Activated CD8-positive, alpha-beta memory T cell treated with anti-CD3 and anti-CD28 coated beads, Interleukin-2, amount 50 U/mL, for 1 hour (primary cell): ENCODE data around the gene CRTAC1.

Source experiments
- DNase-seq: peaks from one replicate; pipeline ENCODE4 v3.0.0-alpha.2; 2020; ENCODE audit errors: extremely low read depth

The CRTAC1 gene

GRCh38 chr10:98029149-98030092 lies 1.0 kb downstream of the CRTAC1 start:
- DNase-seq: no peak

- DNase-seq: peak; percentile 12
Observed at GRCh38 chr10:98028168-98028770, 2.2 kb downstream of the CRTAC1 start.

GRCh38 chr10:98023024-98023423 lies 7.4 kb downstream of the CRTAC1 start:
- DNase-seq: no peak

GRCh38 chr10:98020784-98021183 lies 9.6 kb downstream of the CRTAC1 start:
- DNase-seq: no peak

- DNase-seq: no peak
Observed at GRCh38 chr10:98020254-98020653, 10.2 kb downstream of the CRTAC1 start.

GRCh38 chr10:98019784-98020183 lies 10.6 kb downstream of the CRTAC1 start:
- DNase-seq: no peak

GRCh38 chr10:98016772-98017475 lies 13.5 kb downstream of the CRTAC1 start:
- DNase-seq: no peak

GRCh38 chr10:98013776-98014175 lies 16.6 kb downstream of the CRTAC1 start:
- no peak for DNase-seq

GRCh38 chr10:98013122-98013521 lies 17.3 kb downstream of the CRTAC1 start:
- no peak for DNase-seq

GRCh38 chr10:98012644-98013043 lies 17.8 kb downstream of the CRTAC1 start:
- DNase-seq: no peak

GRCh38 chr10:98010939-98011685 lies 19.3 kb downstream of the CRTAC1 start:
- DNase-seq: no peak

GRCh38 chr10:98006266-98006665 lies 24.2 kb downstream of the CRTAC1 start:
- DNase-seq: no peak

GRCh38 chr10:98001736-98002135 lies 28.7 kb downstream of the CRTAC1 start:
- DNase-seq: no peak

- no peak for DNase-seq
Observed at GRCh38 chr10:98000346-98000745, 30.1 kb downstream of the CRTAC1 start.

- DNase-seq: no peak
Observed at GRCh38 chr10:97999923-98000248, 30.5 kb downstream of the CRTAC1 start.

GRCh38 chr10:97999066-97999922 lies 31.1 kb downstream of the CRTAC1 start:
- DNase-seq: no peak

GRCh38 chr10:97991871-97992270 lies 38.5 kb downstream of the CRTAC1 start:
- DNase-seq: no peak

GRCh38 chr10:97981816-97982215 lies 48.6 kb downstream of the CRTAC1 start:
- DNase-seq: no peak

- DNase-seq: no peak
Observed at GRCh38 chr10:97977673-97978072, 52.7 kb downstream of the CRTAC1 start.

GRCh38 chr10:97975598-97975997 lies 54.8 kb downstream of the CRTAC1 start:
- no peak for DNase-seq
